Thymus (tissue), 14 donors: ENCODE data around the gene MYOG. TPM values are rescaled to one million over a fixed set of nuclear protein-coding genes. Genes with fewer than 3 reads are reported as not detected.

Source experiments
- DNase-seq, 9 donors: peaks; one replicate each; pipeline ENCODE4 v3.0.0-alpha.2; 2013; ENCODE audit warnings: low spot score in 9 of 9, low read depth in 6 of 9, missing footprints in 1 of 9
- H3K27ac ChIP-seq, 2 donors: one replicate each; pipeline ENCODE4 v1.5.1; 2013; ENCODE audit warnings: control low read depth in 1 of 2, low read depth in 1 of 2, low read length in 1 of 2, mild to moderate bottlenecking in 1 of 2, moderate library complexity in 1 of 2
- H3K27me3 ChIP-seq, 2 donors: one replicate each; pipeline ENCODE4 v1.5.1; 2013; ENCODE audit warnings: low read length in 1 of 2; ENCODE audit not compliant: control insufficient read depth in 2 of 2, insufficient read depth in 1 of 2
- H3K36me3 ChIP-seq, 2 donors: one replicate each; pipeline ENCODE4 v1.5.1; 2013; ENCODE audit warnings: low read length in 1 of 2, mild to moderate bottlenecking in 1 of 2, moderate library complexity in 1 of 2; ENCODE audit not compliant: control insufficient read depth in 2 of 2, insufficient read depth in 2 of 2
- H3K4me1 ChIP-seq, 2 donors: one replicate each; pipeline ENCODE4 v1.5.1; 2013; ENCODE audit warnings: low read length in 2 of 2; ENCODE audit not compliant: control insufficient read depth in 2 of 2, insufficient read depth in 2 of 2
- H3K4me3 ChIP-seq, 2 donors: one replicate each; pipeline ENCODE4 v1.5.1; 2013; ENCODE audit warnings: low read length in 2 of 2, control low read depth in 1 of 2, mild to moderate bottlenecking in 1 of 2
- H3K9me3 ChIP-seq, 2 donors: one replicate each; pipeline ENCODE4 v1.5.1; 2013; ENCODE audit warnings: low read length in 1 of 2, mild to moderate bottlenecking in 1 of 2; ENCODE audit not compliant: control insufficient read depth in 2 of 2, insufficient read depth in 1 of 2
- WGBS: extraction: QIAGEN DNeasy Blood & Tissue Kit; methylation state at CpG from one replicate; pipeline ENCODE4 v1.1.7; 2013; 5-methylcytosine and 5-hydroxymethylcytosine counted together
- long read RNA-seq, 10 donors: transcript quantifications; one replicate each; lab custom pipeline, GENCODE V29; 2026
- polyA plus RNA-seq: library from polyadenylated mRNA; stranded (reverse); fragments of 200-250 nt; gene quantifications from one replicate; pipeline ENCODE4 v1.2.3, GENCODE V29; 2013
- total RNA-seq: library from RNA; stranded (reverse); fragments of 120-200 nt; gene quantifications from one replicate; pipeline ENCODE4 v1.2.4, GENCODE V29; 2013
- donor health status: healthy.

Gene MYOG
- total RNA-seq: 7.8 TPM
- 4.7 TPM for polyA plus RNA-seq
- long read RNA-seq, donor 1: 0 reads
- long read RNA-seq, donor 2, partial matches to known transcripts: 0 of 4 reads
- long read RNA-seq, donor 2, other reads (novel, unspliced or antisense): 0 of 4 reads
- long read RNA-seq, donor 3, partial matches to known transcripts: 0 of 2 reads
- long read RNA-seq, donor 3, other reads (novel, unspliced or antisense): 0 of 2 reads
- long read RNA-seq, donor 4: 0 reads
- long read RNA-seq, donor 5, transcript MYOG-201 (3 exons, 1,528 nt): major isoform, 10 of 10 reads
- long read RNA-seq, donor 5, partial matches to known transcripts: 0 of 10 reads
- long read RNA-seq, donor 5, other reads (novel, unspliced or antisense): 0 of 10 reads
- long read RNA-seq, donor 6, partial matches to known transcripts: 0 of 3 reads
- long read RNA-seq, donor 6, other reads (novel, unspliced or antisense): 0 of 3 reads
- long read RNA-seq, donor 7, partial matches to known transcripts: 0 of 2 reads
- long read RNA-seq, donor 7, other reads (novel, unspliced or antisense): 0 of 2 reads
- long read RNA-seq, donor 8, partial matches to known transcripts: 0 of 4 reads
- long read RNA-seq, donor 8, other reads (novel, unspliced or antisense): 0 of 4 reads
- long read RNA-seq, donor 9: 0 reads
- long read RNA-seq, donor 10, partial matches to known transcripts: 0 of 1 reads
- long read RNA-seq, donor 10, other reads (novel, unspliced or antisense): 0 of 1 reads

GRCh38 chr1:203085528-203086406, at the start of gene MYOG:
TSS of gene MYOG (minus strand) at chr1:203086012. CDS start at chr1:203085961, 51 bp downstream.
- Histone ChIP-seq H3K36me3 (no peaks in the 10 kb centered on the region), H3K4me1 (peaks cover 0 to 5% of the 10 kb centered on the region in 2 donors), H3K9me3 (no peaks in the 10 kb centered on the region), H3K27me3 (peaks cover 0 to 13% of the 10 kb centered on the region in 2 donors), H3K4me3 (no peak within 1 kb of the TSS), H3K27ac (no peak within 1 kb of the TSS)
- 97% methylated on average over 36 of the region's 36 CpGs for WGBS
- no peak for DNase-seq

GRCh38 chr1:203133970-203134725, 48.3 kb upstream of the MYOG start:
- H3K4me3 ChIP-seq: no peak overlapping the region
- H3K27ac ChIP-seq: no peak overlapping the region
- no peak for DNase-seq
- peaks cover 2 to 55% of the 10 kb centered on the region in 2 donors for H3K27me3 ChIP-seq
- no peaks in the 10 kb centered on the region for H3K9me3 ChIP-seq
- H3K36me3 ChIP-seq: no peaks in the 10 kb centered on the region
- WGBS: 95% methylated on average over 12 of the region's 12 CpGs
- H3K4me1 ChIP-seq: no peaks in the 10 kb centered on the region

GRCh38 chr1:203131548-203132200, 45.9 kb upstream of the MYOG start:
- Histone ChIP-seq H3K27ac (no peak overlapping the region), H3K27me3 (peaks cover 27 to 77% of the 10 kb centered on the region in 2 donors), H3K4me3 (no peak overlapping the region), H3K36me3 (no peaks in the 10 kb centered on the region), H3K4me1 (peaks cover 0 to 8% of the 10 kb centered on the region in 2 donors), H3K9me3 (no peaks in the 10 kb centered on the region)
- 94% methylated on average over 9 of the region's 9 CpGs for WGBS
- no peak for DNase-seq

- H3K27ac ChIP-seq: no peak overlapping the region
- no peak overlapping the region for H3K4me3 ChIP-seq
- peaks cover 0 to 8% of the 10 kb centered on the region in 2 donors for H3K4me1 ChIP-seq
- WGBS: 90% methylated on average over 3 of the region's 3 CpGs
- peaks cover 32 to 79% of the 10 kb centered on the region in 2 donors for H3K27me3 ChIP-seq
- no peaks in the 10 kb centered on the region for H3K9me3 ChIP-seq
- no peak for DNase-seq
- no peaks in the 10 kb centered on the region for H3K36me3 ChIP-seq
Measured at GRCh38 chr1:203130358-203130985, 44.7 kb upstream of the MYOG start.

- WGBS: 93% methylated on average over 7 of the region's 7 CpGs
- Histone ChIP-seq H3K27ac (no peak overlapping the region), H3K4me1 (peaks cover 0 to 8% of the 10 kb centered on the region in 2 donors), H3K27me3 (peaks cover 32 to 81% of the 10 kb centered on the region in 2 donors), H3K9me3 (no peaks in the 10 kb centered on the region), H3K4me3 (no peak overlapping the region), H3K36me3 (no peaks in the 10 kb centered on the region)
- DNase-seq: no peak
Measured at GRCh38 chr1:203129501-203130231, 43.9 kb upstream of the MYOG start.

GRCh38 chr1:203128716-203129500, 43.1 kb upstream of the MYOG start:
- 94% methylated on average over 29 of the region's 29 CpGs for WGBS
- no peak for DNase-seq
- Histone ChIP-seq H3K4me3 (no peak overlapping the region), H3K9me3 (no peaks in the 10 kb centered on the region), H3K4me1 (peaks cover 0 to 8% of the 10 kb centered on the region in 2 donors), H3K27ac (no peak overlapping the region), H3K27me3 (peaks cover 32 to 82% of the 10 kb centered on the region in 2 donors), H3K36me3 (no peaks in the 10 kb centered on the region)

GRCh38 chr1:203128431-203128715, 42.6 kb upstream of the MYOG start:
- Histone ChIP-seq H3K4me1 (peaks cover 0 to 8% of the 10 kb centered on the region in 2 donors), H3K27ac (no peak overlapping the region), H3K27me3 (peaks cover 32 to 83% of the 10 kb centered on the region in 2 donors), H3K36me3 (no peaks in the 10 kb centered on the region), H3K4me3 (peak overlapping the region in 1 of 2 donors; percentile 27), H3K9me3 (no peaks in the 10 kb centered on the region)
- 49% methylated on average over 7 of the region's 7 CpGs for WGBS
- no peak for DNase-seq
